NCI-H526 treated with DMSO at 0.1 percent for 48 hours (cell line): ENCODE data around the gene IFT52.
"Not testable (repeated sequence)": the region's sequence is repeated elsewhere in the genome, so short reads cannot be mapped to it uniquely, and the experiment has no call there.

Experiments
- DNase-seq: peaks from one replicate; lab custom pipeline; 2025; lab: John Stamatoyannopoulos, UW

The IFT52 gene

DNA sequence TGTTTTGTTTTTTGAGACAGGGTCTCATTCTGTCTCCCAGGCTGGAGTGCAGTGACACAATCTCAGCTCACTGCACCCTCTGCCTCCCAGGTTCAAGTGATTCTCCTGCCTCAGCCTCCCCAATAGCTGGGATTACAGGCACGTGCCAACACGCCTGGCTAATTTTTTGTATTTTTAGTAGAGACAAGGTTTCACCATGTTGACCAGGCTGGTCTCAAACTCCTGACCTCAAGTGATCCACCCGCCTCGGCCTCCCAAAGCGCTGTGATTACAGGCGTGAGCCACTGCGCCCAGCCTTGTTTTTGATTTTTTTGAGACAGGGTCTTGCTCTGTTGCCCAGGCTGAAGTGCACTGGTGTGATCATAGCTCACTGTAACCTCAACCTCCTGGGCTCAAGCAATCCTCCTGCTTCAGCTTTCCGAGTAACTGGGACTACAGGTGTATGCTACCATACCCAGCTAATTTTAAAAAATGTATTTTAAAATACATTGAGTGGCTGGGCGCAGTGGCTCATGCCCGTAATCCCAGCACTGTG, 61.0 kb downstream of the IFT52 start:
- not testable (repeated sequence) for DNase-seq

GRCh38 chr20:43653966-43654365, 63.2 kb downstream of the IFT52 start:
- no peak for DNase-seq

DNA sequence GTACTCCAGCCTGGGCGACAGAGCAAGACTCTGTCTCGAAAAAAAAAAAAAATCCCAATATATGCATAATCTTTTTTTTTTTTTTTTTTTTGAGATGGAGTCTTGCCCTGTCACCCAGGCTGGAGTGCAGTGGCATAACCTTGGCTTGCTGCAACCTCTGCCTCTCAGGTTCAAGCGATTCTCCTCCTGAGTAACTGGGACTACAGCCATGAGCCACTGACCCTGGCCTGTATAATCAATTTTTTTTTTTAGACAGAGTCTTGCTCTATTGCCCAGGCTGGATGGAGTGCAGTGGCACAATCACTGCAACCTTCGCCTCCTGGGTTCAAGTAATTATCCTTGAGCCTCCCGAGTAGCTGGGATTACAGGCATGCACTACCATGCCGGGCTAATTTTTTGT, 64.4 kb downstream of the IFT52 start:
- DNase-seq: not testable (repeated sequence)

DNA sequence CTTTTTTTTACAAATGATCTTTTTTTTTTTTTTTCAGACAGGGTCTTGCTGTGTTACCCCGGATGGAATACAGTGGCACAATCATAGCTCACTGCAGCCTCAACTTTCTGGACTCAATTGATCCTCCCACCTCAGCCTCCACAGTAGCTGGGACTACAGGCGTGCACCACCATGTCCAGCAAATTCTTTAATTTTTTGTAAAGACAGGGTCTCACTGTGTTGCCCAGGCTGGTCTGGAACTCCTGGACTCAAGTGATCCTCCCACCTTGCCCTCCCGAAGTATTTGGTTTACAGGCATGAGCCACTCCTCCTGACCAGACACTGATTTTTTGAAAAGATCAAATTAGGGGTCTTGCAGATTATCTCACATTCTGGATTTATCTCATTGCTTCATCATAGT, 65.2 kb downstream of the IFT52 start:
- DNase-seq: no peak

- DNase-seq: no peak
Observed at GRCh38 chr20:43658069-43658722, 67.5 kb downstream of the IFT52 start.

- no peak for DNase-seq
Observed at GRCh38 chr20:43658723-43659419, 68.1 kb downstream of the IFT52 start.

DNA sequence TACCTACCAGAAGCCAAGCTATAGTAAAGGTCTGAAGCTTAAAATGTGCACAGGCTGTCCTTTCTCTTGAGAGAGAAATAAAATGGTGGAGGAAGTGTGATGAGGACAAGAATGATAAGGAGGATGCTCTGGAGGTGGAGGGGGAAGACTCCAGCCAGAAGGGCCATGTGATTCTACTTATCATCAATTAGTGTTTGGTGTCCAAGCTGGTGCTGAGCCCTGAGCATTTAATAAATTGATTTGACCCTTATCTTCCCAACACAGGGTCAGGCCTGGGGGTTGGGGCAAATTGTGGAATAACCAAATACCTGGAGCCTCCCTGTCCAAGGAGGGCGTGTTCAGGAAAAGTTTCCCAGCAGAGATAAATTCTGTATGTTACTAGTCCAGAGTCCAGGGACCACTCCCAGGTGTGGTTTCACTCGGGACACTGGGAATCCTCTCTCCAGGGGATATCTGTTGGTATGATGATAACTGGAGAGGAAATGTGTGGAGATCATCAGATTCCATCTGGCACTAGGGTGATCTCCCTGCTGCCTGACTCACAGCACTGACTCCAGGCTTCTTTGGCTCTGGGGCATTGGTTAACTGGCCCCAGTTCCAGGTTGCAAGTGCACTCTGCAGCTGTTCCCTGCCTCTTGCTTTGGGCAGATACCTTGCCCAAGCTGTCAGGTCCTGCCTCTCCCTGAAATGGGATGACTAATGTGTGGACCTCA, 72.4 kb downstream of the IFT52 start:
- no peak for DNase-seq

DNA sequence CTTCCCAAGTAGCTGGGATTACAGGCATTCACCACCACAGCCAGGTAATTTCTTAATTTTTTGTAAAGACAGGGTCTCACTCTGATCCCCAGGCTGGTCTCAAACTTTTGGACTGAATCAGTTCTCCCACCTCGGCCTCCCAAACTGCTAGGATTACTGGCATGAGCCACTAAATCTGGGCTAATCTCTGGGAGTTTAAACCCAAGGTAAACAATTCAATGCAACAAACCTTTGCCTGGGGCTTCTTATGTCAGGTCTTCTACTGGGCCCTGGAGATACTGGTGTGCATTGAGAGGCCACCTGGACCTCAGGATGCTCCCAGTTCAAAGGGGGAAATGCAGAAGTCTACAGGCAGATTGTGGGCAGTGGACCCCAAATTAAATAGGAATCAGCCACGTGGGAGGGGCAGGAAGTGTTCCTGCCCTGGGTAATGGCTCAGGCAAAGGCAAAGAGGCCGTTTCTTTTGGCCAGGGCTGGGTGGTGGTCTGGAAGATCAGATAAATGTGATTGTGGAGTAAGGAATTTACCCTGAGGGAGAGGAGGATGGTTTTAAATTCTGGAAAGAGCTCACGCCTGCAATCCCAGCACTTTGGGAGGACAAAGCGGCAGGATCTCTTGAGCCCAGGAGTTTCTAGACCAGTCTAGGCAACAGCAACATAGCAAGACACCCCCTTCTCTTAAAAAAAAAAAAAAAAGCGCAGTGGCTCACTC, 74.9 kb downstream of the IFT52 start:
- DNase-seq: no peak

- DNase-seq: peak; percentile 72
Observed at GRCh38 chr20:43666376-43667328, 75.9 kb downstream of the IFT52 start, which contains the start of gene MYBL2. TSS of gene MYBL2 (plus strand) at chr20:43667114. CDS start at chr20:43667284, 170 bp downstream.

DNA sequence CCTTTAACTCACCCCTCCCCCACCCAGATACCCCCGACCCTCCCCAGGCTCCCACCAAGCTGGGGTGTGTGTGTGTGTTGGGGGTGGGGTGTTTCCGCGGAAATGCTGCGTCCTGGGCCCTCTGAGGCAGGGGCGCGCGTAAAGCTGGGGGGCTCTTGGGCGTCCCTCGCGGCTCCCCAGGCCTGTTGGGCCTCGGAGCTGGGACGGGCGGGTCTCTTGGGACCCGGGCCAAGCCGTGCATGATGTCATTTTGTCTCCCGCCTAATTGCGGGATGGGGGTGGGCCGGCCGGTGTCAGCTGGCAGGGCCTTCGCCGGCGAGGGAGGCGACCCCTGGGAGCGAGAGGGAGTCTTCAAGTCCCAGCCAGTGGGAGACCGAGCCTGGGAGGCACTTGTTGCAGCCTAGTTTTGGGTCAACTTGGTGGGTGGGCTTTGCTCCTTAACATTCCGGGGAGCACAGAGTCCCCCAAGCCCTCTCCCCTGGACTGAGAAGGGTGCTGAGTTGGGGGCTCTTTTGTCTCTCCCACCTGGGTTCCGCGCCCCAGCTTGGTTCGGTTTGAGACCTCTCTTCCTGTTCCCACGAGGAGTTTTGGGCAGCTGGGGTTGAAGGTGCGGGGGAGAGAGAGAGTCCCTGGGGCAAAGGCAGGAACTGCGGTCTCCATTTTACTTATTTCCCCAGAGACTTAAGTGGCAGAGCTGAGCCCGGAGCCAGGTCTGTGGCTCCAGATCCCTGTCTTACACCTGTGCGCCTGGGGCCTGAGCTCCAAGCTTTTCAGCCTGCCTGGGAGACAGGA, 76.8 kb downstream of the IFT52 start:
- peak; percentile 24 for DNase-seq

GRCh38 chr20:43669332-43669731, 78.6 kb downstream of the IFT52 start:
- no peak for DNase-seq

- no peak for DNase-seq
Observed at GRCh38 chr20:43670423-43670822, 79.7 kb downstream of the IFT52 start.

DNA sequence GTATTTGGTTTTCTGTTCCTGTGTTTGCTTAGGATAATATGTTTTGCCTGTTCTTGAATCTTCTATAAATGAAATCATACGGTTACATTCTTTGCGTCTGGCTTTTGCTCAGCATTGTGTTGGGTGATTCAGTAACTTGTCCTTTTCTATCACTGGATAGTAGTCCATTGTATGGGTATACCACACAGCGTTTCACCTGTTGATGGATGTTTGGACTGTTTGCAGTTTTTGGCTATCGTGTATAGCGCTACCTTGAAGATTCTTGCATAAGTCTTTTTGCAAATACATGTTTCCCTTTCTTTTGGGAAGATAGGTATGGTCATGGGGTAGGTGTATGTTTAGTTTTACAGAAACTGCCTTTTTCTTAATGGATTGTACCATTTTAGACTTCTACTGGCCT, 85.6 kb downstream of the IFT52 start:
- no peak for DNase-seq

- DNase-seq: no peak
Observed at GRCh38 chr20:43680981-43681380, 90.2 kb downstream of the IFT52 start.

DNA sequence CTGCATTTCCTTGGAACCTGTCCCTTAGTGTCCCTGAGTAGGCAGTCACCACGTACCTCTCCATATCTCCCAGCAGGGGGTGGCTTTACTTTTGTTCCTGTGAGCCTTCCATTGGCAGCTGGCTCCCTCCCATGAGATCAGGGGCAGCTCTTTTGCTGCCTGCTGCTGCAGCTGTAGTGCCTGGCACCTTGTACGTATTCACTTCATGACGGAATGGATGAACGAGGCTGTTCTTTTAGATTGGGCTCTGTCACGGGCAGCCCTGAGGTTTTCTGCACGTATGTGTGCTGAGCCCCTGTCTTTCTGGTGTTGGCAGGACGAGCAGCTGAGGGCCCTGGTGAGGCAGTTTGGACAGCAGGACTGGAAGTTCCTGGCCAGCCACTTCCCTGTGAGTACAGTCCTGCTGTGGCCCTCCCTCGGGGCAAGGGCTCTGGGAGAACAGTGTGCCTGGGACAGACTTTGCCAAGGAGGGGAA, 90.8 kb downstream of the IFT52 start:
- DNase-seq: no peak

GRCh38 chr20:43681991-43682410, 91.3 kb downstream of the IFT52 start:
- DNase-seq: peak; percentile 33

DNA sequence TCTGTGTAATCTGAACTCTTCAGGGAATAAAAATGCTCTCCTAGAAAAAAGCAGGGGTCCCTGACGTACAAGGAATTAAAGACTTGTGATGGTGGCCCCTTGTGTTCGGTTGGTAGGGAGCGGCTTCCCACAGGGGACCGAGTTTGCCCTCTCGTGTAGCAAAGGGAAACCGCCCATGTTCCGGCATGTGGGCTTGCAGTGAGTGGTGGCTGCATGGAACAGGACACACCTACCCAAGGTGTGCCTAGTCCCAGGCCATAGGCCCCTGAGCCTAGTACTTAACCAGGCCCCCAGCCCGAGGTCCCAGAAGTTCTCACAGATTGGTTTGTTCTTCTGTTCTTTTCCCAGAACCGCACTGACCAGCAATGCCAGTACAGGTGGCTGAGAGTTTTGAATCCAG, 91.7 kb downstream of the IFT52 start:
- no peak for DNase-seq

GRCh38 chr20:43686820-43687219, 96.1 kb downstream of the IFT52 start:
- no peak for DNase-seq

GRCh38 chr20:43689165-43689564, 98.4 kb downstream of the IFT52 start:
- DNase-seq: no peak
